K562 (cell line): ENCODE measurements around the gene SYTL5. TPM values are rescaled to one million over a fixed set of nuclear protein-coding genes. Genes with fewer than 3 reads are reported as not detected.

Source experiments
- ATAC-seq: fragments of 200-7000 bp; cut with Tn5 transposase; 3 replicates; pipeline ENCODE4 v1.9.1; 2020; ENCODE audit warnings: moderate library complexity
- BruUV-seq: library from RNA; stranded (reverse); fragments of 400-500 nt; replicated peaks from 2 replicates; lab custom pipeline; 2021; lab: Mats Ljungman, UMichigan
- CTCF ChIA-PET: fragments of 300-600 bp; formaldehyde crosslinking; extraction: SDS; loops from one replicate; lab custom pipeline; 2021; ENCODE audit warnings: low intra/inter-chr PET ratio; lab: Yijun Ruan, JAX
- POLR2A ChIA-PET: fragments of 300-600, 350-650 bp; sonication (Branson Sonifier 250); formaldehyde crosslinking; extraction: SDS; loops from one replicate; lab custom pipeline; 2021; ENCODE audit warnings: antibody characterized with exemption, inconsistent platforms; lab: Yijun Ruan, JAX
- DNase-seq, 4 experiments: peaks; one replicate each; pipeline versions ENCODE4 v3.0.0 to v3.0.0-alpha.2; 2011 to 2018; ENCODE audit warnings: low spot score in 3 of 4, mixed read lengths in 3 of 4; ENCODE audit errors: extremely low read depth in 1 of 4
- FAIRE-seq: peaks from 2 replicates; lab custom pipeline; 2011; peaks lifted over from hg19 to GRCh38; lab: Jason Lieb, UNC
- H2AFZ ChIP-seq: 2 replicates; pipeline ENCODE4 v1.6.0; 2011; ENCODE audit warnings: low read depth, low read length, control low read depth, inconsistent platforms
- H3K27ac ChIP-seq: fragments of 200-600 bp; 3 replicates; pipeline ENCODE4 v1.8.0; 2011; ENCODE audit warnings: low read depth, mild to moderate bottlenecking, control low read depth, inconsistent platforms, low read length, moderate library complexity, mixed read lengths; ENCODE audit errors: extremely low read depth
- H3K27me3 ChIP-seq, 2 experiments: fragments of 300-600 bp in 1 of 2; 2 replicates in 1 of 2; 3 replicates in 1 of 2; pipeline versions ENCODE4 v1.6.0 to v1.8.0; 2011; ENCODE audit warnings: inconsistent platforms in 2 of 2, low read length in 2 of 2, mild to moderate bottlenecking in 1 of 2, mixed read lengths in 1 of 2, moderate library complexity in 1 of 2; ENCODE audit not compliant: control insufficient read depth in 2 of 2, insufficient read depth in 2 of 2
- H3K36me3 ChIP-seq: fragments of 300-600 bp; 3 replicates; pipeline ENCODE4 v1.8.0; 2011; ENCODE audit warnings: mild to moderate bottlenecking, low read length, inconsistent platforms; ENCODE audit not compliant: control insufficient read depth, insufficient read depth
- H3K4me1 ChIP-seq, 2 experiments: fragments of 200-600 bp in 1 of 2; replicated peaks in 1 of 2; 2 replicates in 1 of 2; 3 replicates in 1 of 2; pipeline versions ENCODE4 v1.5.1 to v1.8.0; 2011; ENCODE audit warnings: inconsistent platforms in 2 of 2, low read length in 2 of 2, mild to moderate bottlenecking in 1 of 2, mixed read lengths in 1 of 2, moderate library complexity in 1 of 2; ENCODE audit not compliant: control insufficient read depth in 2 of 2, insufficient read depth in 2 of 2
- H3K4me2 ChIP-seq: 2 replicates; pipeline ENCODE4 v1.6.1; 2011; ENCODE audit warnings: low read length, control low read depth, inconsistent platforms, mixed read lengths; ENCODE audit not compliant: insufficient read depth
- H3K4me3 ChIP-seq: fragments of 200-600 bp; sonication (generic), shearing (Covaris generic); 2 replicates; pipeline ENCODE4 v1.5.1; 2016; ENCODE audit warnings: control low read depth, inconsistent platforms
- H3K79me2 ChIP-seq: fragments of 200-600 bp; 3 replicates; pipeline ENCODE4 v1.8.0; 2011; ENCODE audit warnings: low read length, inconsistent platforms; ENCODE audit not compliant: control insufficient read depth, insufficient read depth
- H3K9ac ChIP-seq, 2 experiments: 2 replicates each; pipeline versions ENCODE4 v1.6.0 to v1.6.1; 2011; ENCODE audit warnings: low read depth in 2 of 2, low read length in 2 of 2, control low read depth in 1 of 2, inconsistent platforms in 1 of 2, mild to moderate bottlenecking in 1 of 2, mixed read lengths in 1 of 2; ENCODE audit not compliant: insufficient read depth in 1 of 2
- H3K9me1 ChIP-seq: one replicate; pipeline ENCODE4 v1.6.0; 2011; ENCODE audit warnings: inconsistent platforms, mild to moderate bottlenecking, low read length, moderate library complexity; ENCODE audit not compliant: control insufficient read depth, insufficient read depth
- H3K9me3 ChIP-seq: replicated peaks from 2 replicates; pipeline ENCODE4 v1.5.1; 2011; ENCODE audit warnings: low read depth, low read length, inconsistent platforms; ENCODE audit not compliant: control insufficient read depth, insufficient read depth
- H4K20me1 ChIP-seq: replicated peaks from 2 replicates; pipeline ENCODE4 v1.6.1; 2011; ENCODE audit warnings: low read length, inconsistent platforms, mixed read lengths; ENCODE audit not compliant: control insufficient read depth, insufficient read depth
- CEBPG ChIP-seq, 3 experiments: fragments of 200-800 bp in 1 of 3; sonication (Bioruptor generic) in 1 of 3; sonication (generic) in 1 of 3; formaldehyde crosslinking in 1 of 3; IDR thresholded peaks in 2 of 3; conservative IDR thresholded peaks in 1 of 3; 2 replicates each; pipeline versions ENCODE4 v1.6.1 to v1.8.0; 2016 to 2022; ENCODE audit warnings: missing compliant biosample characterization in 2 of 3, missing genetic modification characterization in 2 of 3, mild to moderate bottlenecking in 1 of 3, missing genetic modification reagents in 1 of 3
- E2F3 ChIP-seq: fragments of 250-450 bp; sonication (Bioruptor Pico); IDR thresholded peaks from 2 replicates; pipeline ENCODE4 v1.4.0; 2020; ENCODE audit warnings: mild to moderate bottlenecking
- ETV5 ChIP-seq: sonication (generic); formaldehyde crosslinking; IDR thresholded peaks from 2 replicates; pipeline ENCODE4 v1.4.0; 2020; ENCODE audit warnings: low read depth, mild to moderate bottlenecking, missing genetic modification reagents
- HBP1 ChIP-seq: fragments of 450-650 bp; formaldehyde crosslinking; IDR thresholded peaks from 2 replicates; pipeline ENCODE4 v1.4.0; 2022; ENCODE audit warnings: missing genetic modification characterization
- NR3C1 ChIP-seq: sonication (generic); formaldehyde crosslinking; IDR thresholded peaks from 2 replicates; pipeline ENCODE4 v1.8.1; 2022; ENCODE audit warnings: missing genetic modification reagents
- RBFOX2 ChIP-seq: fragments of 200-400 bp; formaldehyde crosslinking; IDR thresholded peaks from 2 replicates; pipeline ENCODE4 v1.6.1; 2017; ENCODE audit warnings: low read depth, mild to moderate bottlenecking, low read length, moderate library complexity
- SFPQ ChIP-seq: fragments of 200-400 bp; formaldehyde crosslinking; IDR thresholded peaks from 2 replicates; pipeline ENCODE4 v1.6.1; 2017; ENCODE audit warnings: mild to moderate bottlenecking, low read depth, low read length, moderate library complexity
- VEZF1 ChIP-seq: fragments of 200-800 bp; sonication (Bioruptor generic); IDR thresholded peaks from 2 replicates; pipeline ENCODE4 v1.6.1; 2017; ENCODE audit warnings: missing genetic modification characterization, missing compliant biosample characterization
- XRCC3 ChIP-seq: fragments of 450-650 bp; IDR thresholded peaks from 2 replicates; pipeline ENCODE4 v1.6.1; 2017; ENCODE audit warnings: mild to moderate bottlenecking, moderate library complexity
- WGBS: fragments of 100-300 bp; shearing (Covaris generic); methylation state at CpG from one replicate; pipeline ENCODE4 v1.1.6; 2016; ENCODE audit warnings: low coverage, mixed read lengths; ENCODE audit not compliant: insufficient coverage; ENCODE audit errors: missing lambda C conversion rate; 5-methylcytosine and 5-hydroxymethylcytosine counted together
- in situ Hi-C: fragments of 300-500 bp; cut with MboI; formaldehyde crosslinking; loops from 4 replicates; pipeline ENCODE4 v1.15.0; 2018; ENCODE audit warnings: inconsistent platforms, mixed read lengths
- intact Hi-C: fragments of 100-400 bp; cut with micrococcal nuclease; formaldehyde crosslinking; loops from 2 replicates; pipeline ENCODE4 v1.14.2; 2022
- polyA plus RNA-seq, 8 experiments: library from polyadenylated mRNA; depleted of rRNA in 4 of 8; stranded (reverse) in 5 of 8; unstranded in 3 of 8; fragments of >200 nt; fragmentation: Nextera tagmentation in 2 of 8; fragmentation: Illumina TruSeq in 1 of 8; extraction: Ambion mirVana in 2 of 8; extraction: Trizol in 1 of 8; gene quantifications; 2 replicates each; pipeline versions ENCODE4 v1.2.1 to v1.2.3, GENCODE V29; 2011 to 2014; ENCODE audit warnings: inconsistent platforms in 1 of 8, missing spikeins in 1 of 8
- total RNA-seq, 7 experiments: library from RNA; depleted of rRNA in 6 of 7; stranded (reverse); fragments of >200 nt in 6 of 7; fragmentation: Illumina TruSeq in 2 of 7; extraction: Trizol in 2 of 7; gene quantifications; 2 replicates each; pipeline versions ENCODE4 v1.2.1 to v1.2.3, GENCODE V29; 2011 to 2021; ENCODE audit warnings: low replicate concordance in 1 of 7
- TF ChIP-seq, protein P1 (sequence below): fragments of 450-650 bp; IDR thresholded peaks from 2 replicates; pipeline ENCODE4 v1.6.1; 2016

The SYTL5 gene
- total and polyA plus RNA-seq, 9 of the 15 experiments (the other 6 are each of a cell fraction or from before 2014, with no cell fraction given), result 0.01 to 0.25 (median 0.09) TPM

GRCh38 chrX:37959212-37960021, 46.9 kb upstream of the SYTL5 start (continued):
- TF ChIP-seq SFPQ, result no peak
- TF ChIP-seq, all 486 proteins: peak for 0

DNA sequence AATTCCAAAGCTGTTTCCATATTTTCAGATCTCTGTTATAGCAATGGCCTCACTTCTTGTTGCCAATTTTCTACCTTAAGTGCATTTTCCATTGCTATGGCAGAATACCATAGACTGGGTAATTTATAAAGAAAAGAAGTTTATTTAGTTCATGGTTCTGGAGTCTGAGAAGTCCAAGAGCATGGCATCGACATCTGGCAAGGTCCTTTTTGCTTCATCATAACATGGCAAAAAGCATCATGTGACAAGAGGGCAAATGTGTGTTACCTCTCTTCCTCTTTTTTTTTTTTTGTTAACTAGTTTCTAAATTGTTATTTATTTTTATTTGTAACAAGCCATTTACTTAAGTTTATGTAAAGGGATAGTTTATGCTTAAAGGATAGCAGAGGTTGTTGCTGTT, 45.2 kb upstream of the SYTL5 start:
- no peak overlapping the region for H3K4me2 ChIP-seq
- no peaks in the 10 kb centered on the region for H3K9me3 ChIP-seq
- no peaks in the 10 kb centered on the region for H3K4me1 ChIP-seq
- H3K79me2 ChIP-seq, result no peaks in the 10 kb centered on the region
- ATAC-seq (no peak), DNase-seq (no peak), FAIRE-seq (no peak)
- no peaks in the 10 kb centered on the region; a peak in 1 of 5 replicates for H3K27me3 ChIP-seq
- BruUV-seq, result no TSS peak
- H3K36me3 ChIP-seq, result no peaks in the 10 kb centered on the region
- ChIA-PET CTCF (no interaction called here), POLR2A (no interaction called here)
- in situ Hi-C loops (no loop called here), intact Hi-C loops (no loop called here)
- no peaks in the 10 kb centered on the region for H3K9me1 ChIP-seq
- no peak overlapping the region for H2AFZ ChIP-seq
- no peak overlapping the region for H3K4me3 ChIP-seq
- H3K9ac ChIP-seq, result no peak overlapping the region
- no peak overlapping the region for H3K27ac ChIP-seq
- 0% methylated on average over 1 of the region's 1 CpG for WGBS
- no peaks in the 10 kb centered on the region for H4K20me1 ChIP-seq
- TF ChIP-seq CEBPG (CRISPR knock-in tag; IDR thresholded peaks at IDR 0.05) (no peak), CEBPG (tag; conservative IDR thresholded peaks at IDR 0.05 in 1 of 2, IDR thresholded peaks at IDR 0.05 in 1 of 2) (no peak), SFPQ (no peak), NR3C1 (CRISPR knock-in tag) (no peak), HBP1 (CRISPR knock-in tag) (no peak), VEZF1 (CRISPR knock-in tag) (no peak), XRCC3 (no peak), ETV5 (CRISPR knock-in tag) (no peak), RBFOX2 (no peak), E2F3 (CRISPR knock-in tag) (no peak)
- TF ChIP-seq, protein P1, sequence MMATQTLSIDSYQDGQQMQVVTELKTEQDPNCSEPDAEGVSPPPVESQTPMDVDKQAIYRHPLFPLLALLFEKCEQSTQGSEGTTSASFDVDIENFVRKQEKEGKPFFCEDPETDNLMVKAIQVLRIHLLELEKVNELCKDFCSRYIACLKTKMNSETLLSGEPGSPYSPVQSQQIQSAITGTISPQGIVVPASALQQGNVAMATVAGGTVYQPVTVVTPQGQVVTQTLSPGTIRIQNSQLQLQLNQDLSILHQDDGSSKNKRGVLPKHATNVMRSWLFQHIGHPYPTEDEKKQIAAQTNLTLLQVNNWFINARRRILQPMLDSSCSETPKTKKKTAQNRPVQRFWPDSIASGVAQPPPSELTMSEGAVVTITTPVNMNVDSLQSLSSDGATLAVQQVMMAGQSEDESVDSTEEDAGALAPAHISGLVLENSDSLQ, result no peak
